NCI-H2196 treated with DMSO at 0.1 percent for 48 hours (cell line): ENCODE results near the gene HYI.
A peak's percentile ranks its signal among the peaks of the same experiment; 100 is the strongest.
"Not testable (repeated sequence)": the region's sequence is repeated elsewhere in the genome, so short reads cannot be mapped to it uniquely, and the experiment has no call there.

Experiments
- DNase-seq: peaks from one replicate; lab custom pipeline; 2025; ENCODE audit not compliant: unreplicated experiment; lab: John Stamatoyannopoulos, UW

Gene HYI

DNA sequence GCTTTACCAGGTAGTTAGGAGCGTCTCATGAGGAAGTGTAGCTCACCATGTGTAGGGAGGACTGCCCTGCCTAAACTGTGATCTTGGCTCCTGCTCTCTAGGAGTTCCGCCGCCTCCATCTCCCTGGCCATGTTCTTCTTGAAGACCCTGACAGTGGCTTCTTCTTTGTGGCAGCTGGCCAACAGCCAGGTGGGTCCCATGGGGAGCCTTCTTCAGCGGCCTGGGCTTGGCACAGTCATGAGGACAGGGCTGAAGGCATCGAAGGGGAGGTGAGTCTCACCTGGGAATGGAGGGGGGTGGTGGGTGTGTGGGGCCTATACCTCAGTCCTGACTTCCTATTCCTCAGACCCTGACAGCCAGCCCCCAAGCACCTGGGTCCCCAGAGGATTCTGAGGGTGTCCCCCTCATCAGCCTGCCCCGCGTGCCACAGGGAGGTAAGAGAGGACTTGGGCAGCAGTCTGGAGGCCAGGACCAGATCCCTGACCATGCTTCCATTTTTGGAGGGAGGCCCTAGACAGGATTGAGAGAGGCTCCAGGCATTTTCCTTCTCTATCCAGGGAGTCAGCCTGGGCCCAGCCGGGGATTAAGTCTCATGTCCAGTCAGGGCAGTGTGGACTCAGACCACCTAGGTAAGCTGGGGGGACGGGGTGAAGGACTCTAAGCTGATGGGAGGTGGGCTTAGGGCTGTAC lies 21.4 kb downstream of the HYI start:
- no peak for DNase-seq

DNA sequence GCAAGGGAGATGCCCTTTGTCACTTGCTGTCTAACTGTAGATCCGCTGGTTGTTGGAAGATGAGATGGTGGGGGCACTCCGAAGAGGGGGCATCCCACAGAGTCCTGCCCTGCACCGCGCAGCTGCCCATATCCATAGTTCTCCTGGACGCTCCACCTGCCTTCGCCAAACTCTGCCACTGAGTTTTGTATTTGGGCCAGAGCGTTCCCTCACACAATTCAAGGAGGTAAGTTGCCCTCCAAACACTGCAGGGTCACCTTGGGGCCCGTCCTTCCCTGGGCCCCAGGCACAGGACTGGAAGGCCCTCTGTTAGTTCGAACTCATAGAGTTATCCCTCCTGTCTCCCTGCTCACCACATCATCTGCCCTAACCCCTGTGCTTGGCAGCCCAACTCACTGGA lies 22.1 kb downstream of the HYI start:
- DNase-seq = no peak

DNA sequence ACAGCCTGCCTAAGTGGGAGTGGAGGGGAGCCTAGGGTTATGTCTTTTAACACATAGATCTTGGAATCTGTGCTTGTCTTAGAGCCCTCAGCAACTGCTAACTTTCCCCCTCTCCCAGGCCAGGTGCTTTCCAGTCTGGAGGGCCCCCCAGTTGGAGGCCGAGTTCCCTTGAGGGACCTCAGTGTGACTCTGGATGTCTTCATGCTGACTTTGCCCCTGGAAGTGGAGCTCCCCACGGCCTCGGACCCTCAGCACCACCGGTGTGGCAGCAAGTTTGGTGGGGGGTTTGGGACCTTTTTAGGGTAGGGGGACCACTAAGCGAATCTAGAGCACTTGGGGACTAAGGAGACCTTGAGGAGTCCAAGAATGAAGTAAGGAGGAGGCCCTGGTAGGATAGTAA lies 22.9 kb downstream of the HYI start:
- DNase-seq = no peak

DNA sequence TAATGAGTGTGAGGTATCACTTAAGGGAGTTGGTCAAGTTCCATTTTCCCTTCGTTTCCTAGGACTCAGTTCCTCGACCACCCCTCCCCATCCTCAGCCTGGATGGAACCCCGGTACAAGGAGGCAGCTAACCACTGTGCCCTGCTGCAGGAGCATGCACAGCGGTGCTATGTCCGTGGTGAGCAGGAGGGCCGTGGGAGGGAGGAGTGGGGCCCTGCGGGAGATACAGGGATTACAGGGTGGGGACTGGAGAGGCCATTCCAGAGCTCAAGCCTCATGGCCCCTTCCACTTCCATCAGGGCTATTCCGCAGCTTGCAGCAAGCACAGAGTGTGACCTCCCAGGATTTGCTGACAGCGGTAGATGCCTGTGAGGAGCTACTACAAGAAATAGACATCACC lies 25.8 kb downstream of the HYI start:
- DNase-seq = no peak

DNA sequence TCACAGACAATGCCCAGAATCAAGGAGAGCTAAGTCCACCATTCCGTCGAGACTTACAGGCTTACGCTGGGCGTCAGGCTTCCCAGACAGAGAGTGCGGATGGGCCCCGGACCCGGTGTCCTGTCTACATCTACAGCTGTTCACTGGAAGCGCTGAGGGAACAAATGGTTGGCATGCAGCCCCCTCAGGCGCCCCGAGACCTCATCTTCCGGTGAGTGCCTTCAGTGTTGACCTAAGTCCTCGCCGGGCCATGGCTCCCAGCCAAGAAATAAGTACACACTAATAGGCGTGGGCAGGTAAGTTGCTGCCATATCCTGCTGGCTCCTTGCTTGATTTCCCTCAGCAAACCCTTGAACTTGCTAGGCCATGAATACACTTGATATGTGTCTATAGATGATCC lies 26.2 kb downstream of the HYI start:
- no peak for DNase-seq

DNA sequence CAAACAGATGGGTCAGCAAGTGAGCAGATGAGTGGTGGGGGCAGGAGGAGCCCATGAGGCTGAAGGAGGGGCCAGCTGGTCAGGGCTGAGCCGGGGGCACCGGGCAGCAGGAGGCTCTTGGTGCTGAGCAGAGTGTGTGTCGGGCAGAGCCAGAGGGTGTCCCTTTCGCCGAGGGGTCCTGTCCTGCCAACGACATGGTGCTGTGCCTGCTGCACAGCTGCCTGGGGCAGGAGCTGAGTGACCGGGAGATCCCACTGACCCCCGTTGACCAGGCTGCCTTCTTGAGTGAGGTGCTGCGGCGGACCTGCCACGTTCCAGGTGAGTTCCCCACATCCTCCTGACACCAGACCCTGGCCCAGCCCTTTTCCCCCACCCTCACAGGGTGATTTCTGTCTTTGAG lies 27.5 kb downstream of the HYI start:
- DNase-seq = no peak

DNA sequence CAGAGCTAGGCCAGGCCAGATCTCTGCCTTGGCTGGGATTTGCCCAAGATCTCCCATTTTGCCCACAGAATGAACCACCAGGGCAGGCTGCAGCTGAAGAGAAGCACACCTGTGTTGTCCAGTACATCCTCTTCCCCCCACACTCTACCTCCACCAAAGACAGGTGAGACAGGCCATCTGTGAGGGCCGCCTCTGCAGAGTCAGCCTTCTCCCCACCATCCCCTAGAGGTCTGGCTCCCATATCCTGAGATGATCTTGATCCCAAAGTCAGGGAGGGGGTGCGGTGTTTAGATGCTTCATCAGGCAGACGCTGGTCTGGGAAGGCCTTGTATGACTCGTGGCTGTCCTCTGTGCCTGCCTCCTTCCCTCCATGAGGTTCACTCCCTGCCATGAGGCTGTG lies 28.7 kb downstream of the HYI start:
- DNase-seq = no peak

DNA sequence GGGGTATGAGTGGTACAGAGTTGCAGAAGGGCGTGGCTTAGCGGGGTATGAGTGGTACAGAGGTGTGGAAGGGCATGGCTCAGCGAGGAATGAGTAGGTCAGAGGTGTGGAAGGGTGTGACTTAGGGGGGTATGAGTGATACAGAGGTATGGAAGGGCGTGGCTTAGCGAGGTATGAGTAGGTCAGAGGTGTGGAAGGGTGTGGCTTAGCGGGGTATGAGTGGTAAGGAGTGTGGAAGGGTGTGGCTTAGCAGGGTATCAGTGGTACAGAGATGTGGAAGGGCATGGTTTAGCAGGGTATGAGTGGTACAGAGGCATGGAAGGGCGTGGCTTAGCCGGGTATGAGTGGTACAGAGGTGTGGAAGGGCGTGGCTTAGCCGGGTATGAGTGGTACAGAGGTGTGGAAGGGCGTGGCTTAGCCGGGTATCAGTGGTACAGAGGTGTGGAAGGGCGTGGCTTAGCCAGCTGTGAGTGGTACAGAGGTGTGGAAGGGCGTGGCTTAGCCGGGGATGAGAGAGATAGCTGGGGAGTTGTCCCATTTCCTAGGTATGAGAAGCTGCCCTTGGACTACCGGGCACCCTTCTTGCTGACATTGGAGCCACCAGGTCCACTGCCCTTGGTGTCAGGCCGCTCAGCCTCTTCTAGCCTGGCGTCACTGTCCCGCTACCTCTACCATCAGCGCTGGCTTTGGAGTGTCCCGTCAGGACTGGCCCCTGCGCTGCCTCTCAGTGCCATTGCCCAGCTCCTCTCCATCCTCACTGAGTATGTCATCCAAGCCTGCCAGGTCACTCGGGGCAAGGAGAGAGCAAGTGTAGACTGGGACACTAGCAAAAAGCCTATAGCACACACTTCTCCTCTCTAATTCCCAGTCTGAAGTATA lies 29.8 kb downstream of the HYI start:
- DNase-seq = no peak

DNA sequence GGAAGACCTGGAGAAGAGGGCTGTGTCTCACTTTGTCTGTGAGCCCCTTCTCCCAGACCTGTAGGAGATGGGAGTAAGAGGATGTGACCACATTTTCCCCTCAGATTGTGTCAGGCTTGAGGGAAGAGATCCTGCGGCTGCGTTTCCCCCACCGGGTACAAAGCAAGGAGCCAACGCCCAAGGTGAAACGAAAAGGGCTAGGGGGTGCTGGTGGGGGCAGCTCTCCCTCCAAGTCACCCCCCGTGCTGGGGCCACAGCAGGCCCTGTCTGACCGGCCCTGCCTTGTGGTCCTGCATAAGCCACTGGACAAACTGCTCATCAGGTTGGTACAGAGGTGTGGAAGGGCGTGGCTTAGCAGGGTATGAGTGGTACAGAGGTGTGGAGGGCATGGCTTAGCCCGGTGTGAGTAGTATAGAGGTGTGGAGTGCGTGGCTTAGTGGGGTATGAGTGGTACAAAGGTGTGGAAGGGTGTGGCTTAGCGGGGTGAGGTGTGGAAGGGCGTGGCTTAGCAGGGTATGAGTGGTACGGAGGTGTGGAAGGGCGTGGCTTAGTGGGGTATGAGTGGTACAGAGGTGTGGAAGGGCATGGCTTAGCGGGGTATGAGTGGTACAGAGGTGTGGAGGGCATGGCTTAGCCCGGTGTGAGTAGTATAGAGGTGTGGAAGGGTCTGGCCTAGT lies 30.6 kb downstream of the HYI start:
- no peak for DNase-seq

DNA sequence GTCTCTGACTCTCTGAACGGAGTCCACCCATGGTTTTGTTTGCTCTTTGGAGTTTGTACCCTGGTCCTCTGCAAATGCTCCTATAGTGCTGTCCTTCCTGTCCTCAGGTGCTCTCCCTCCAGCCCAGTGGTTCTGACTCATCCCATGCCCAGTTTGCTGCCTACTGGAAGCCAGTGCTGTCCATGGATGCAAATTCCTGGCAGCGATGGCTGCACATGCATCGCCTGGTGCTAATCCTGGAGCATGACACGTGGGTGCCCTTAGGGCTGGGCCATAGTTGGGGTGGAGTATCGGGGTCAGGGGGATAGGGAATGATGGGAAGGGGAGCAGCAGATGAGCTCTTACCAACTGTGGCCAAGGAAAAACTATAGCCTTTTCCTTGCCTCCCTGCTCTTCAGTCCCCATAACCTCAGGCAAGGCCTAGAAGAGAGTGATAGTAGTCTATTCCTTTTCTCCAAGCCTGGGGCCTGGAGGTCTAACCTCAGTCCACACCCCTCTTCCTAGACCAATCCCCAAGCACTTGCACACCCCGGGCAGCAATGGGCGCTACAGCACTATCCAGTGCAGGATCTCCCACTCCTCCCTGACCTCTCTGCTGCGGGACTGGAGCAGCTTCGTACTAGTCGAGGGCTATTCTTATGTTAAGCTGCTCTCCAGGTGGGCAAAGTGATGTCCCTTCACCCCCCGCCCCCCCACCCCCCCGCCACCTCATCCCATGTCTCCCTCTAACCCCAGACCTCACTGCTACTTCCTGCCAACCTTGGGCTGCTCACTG lies 31.6 kb downstream of the HYI start:
- DNase-seq = no peak

DNA sequence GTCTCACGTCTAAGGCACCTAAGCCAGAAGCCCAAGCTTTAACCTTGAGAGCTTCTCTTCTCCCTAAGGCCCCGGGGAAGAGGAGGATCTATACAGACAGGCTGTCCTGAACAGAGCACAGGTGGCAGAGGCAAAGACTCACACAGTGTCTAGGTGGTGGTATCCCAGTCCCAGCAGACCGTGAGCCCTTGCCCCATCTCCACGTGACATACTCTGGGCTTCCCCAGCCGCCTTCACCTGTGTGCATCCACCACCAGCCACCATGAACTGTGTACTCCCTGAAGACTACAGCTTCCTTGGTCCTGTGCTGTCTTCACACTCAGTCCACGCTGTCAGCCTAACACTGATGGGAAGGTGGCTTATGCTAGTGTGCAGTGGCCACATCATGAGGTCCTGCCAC lies 32.3 kb downstream of the HYI start:
- DNase-seq = no peak

DNA sequence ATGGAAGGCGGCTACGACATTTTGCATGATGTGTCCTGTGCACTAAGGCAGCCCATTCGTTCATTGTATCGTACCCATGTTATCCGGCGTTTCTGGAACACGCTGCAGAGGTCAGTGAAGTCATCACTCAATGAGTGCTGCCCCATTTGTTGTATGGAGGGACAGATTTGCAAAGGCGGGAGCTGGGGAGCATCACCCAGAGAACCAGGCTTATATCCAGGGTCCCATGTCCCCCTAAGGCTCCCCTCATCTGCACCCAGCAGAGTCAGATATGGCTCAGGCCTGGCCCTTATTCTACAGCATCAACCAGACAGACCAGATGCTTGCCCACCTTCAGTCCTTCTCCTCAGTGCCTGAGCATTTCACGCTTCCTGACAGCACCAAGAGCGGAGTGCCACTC lies 32.9 kb downstream of the HYI start:
- DNase-seq = no peak

DNA sequence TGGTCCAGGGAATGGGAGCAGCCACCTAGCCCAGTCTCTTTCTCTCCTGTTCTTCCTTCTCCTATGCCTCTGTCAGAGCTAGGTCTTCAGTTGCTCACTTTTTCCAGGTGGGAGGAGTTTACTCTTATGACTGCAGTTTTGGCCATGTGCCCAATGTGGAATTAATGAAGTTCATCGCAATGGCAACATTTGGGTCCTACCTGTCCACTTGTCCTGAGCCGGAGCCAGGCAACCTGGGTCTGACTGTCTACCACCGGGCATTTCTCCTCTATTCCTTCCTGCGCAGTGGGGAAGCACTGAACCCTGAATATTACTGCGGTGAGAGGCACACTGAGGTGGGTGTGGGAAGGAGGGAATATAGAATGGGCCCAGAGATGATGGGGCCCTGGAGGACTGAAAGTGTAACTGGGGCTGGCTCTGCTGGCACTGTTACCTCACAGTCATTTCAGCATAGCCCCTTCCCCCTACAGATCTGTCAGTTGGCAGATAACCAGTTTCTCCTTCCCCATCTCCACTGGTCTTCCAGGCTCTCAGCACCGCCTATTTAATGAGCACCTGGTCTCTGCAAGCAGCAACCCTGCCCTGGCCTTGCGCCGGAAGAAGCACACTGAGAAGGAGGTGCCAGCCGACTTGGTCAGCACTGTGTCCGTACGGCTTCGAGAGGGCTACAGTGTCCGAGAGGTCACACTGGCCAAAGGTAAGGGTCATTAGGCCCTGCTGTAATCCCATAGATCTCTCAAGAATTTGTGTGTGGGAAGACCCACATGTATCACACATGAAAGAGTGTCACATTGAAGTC lies 33.9 kb downstream of the HYI start:
- no peak for DNase-seq

DNA sequence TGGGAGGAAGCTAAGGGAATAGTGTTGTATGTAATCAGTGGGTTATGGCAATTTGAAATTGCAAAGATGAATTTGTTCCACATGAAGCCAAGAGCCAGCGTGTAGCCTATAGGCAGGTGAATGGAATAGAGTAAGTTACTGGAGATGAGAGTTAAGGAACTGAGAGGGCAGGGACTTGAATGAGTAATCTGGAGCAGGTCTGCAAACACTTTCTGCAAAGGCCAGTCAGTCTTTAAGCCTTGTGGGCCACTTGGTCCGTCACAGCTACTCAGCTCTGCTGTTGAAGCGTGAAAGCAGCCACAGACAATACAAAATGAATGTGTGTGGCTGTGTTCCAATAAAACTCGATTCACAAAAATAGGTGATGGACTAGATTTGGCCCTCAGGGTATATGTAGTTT lies 34.9 kb downstream of the HYI start:
- DNase-seq = no peak

DNA sequence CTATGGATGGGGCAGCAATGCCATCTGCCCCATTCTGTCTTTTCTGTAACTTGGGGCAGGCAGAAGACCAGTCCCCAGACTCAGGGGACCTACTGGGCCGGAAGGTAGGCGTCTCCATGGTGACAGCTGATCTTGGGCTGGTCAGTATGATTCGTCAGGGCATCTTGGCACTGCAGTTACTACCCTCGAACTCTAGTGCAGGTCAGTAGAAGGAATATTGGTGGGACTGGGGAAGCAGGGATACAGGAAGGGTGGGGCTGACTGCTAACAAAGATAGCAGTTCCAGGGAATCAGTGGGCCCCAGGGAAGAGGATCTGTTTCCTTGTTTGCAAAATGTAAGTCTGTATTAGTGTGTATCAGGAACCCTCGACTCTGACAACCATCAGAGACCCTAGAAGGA lies 37.8 kb downstream of the HYI start:
- no peak for DNase-seq

DNA sequence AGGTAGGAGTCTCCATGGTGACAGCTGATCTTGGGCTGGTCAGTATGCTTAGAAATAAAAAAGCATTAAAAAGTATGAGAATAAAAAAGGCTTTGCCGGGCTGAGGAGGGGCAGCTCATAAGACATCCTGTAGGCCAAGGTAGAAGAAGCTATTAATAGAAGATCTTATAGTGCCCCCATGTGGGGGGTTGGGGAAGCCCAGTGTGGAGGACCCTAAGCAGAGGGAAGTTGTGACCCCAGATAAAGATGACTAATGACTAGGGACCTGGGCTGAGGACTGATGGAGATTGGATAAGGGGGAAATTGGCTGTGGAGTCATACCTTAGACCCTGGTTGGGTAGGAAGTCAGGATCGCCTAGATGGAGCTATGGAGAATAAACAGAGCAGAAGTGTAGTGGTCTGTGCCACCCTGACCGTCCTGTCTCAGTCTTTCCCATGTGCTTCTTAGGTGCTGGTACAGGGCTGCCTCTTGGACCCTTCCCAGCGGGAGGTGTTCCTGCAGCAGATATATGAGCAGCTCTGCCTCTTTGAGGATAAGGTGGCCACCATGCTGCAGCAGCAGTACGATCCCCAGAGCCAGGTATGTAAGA lies 39.0 kb downstream of the HYI start:
- peak; percentile 45 for DNase-seq

DNA sequence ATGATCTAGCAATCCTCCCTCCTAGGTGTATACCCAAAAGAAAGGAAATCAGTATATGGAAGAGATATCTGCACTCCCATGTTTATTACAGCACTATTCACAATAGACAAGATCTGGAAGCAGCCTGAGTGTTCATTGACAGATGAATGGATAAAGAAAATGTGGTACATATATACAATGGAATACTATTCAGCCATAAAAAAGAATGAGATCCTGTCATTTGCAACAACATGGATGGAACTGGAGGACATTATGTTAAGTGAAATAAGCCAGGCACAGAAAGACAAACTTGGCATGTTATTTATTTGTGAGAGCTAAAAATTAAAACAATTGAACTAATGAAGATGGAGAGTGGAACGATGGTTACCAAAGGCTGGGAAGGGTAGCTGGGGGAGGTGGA lies 40.3 kb downstream of the HYI start:
- not testable (repeated sequence) for DNase-seq

DNA sequence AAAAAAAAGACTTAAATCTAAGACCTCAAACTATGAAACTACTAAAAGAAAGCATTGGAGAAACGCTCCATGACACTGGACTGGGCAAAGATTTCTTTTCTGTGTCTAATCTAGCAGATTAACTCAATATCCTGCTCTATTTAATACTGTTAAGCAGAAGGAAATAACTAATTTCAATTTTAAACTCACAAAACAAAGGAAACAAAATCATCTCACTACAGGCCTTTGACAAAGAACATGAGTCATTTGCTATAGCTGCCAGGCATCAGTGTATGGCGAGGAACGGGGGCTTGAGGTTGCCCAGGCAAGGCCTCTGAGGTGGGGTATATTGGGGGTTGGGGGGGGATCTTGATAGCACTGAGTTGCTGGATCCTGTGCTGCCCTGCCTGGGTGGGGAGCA lies 43.2 kb downstream of the HYI start:
- DNase-seq = no peak

DNA sequence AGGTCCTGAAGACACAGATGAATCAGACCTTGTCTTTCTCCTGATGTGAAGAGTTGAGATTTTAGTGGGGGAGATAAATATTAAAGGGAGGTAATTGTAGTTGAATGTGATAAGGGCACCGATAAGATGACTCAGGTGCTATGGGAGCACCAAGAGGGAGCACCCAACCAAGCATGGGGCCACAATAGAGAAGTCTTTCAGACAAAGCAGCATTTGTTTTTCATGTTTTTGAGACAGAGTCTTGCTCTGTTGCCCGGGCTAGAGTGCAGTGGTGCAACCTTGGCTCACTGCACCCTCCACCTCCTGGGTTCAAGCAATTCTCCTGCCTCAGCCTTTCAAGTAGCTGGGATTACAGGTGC lies 47.9 kb downstream of the HYI start:
- DNase-seq = no peak

DNA sequence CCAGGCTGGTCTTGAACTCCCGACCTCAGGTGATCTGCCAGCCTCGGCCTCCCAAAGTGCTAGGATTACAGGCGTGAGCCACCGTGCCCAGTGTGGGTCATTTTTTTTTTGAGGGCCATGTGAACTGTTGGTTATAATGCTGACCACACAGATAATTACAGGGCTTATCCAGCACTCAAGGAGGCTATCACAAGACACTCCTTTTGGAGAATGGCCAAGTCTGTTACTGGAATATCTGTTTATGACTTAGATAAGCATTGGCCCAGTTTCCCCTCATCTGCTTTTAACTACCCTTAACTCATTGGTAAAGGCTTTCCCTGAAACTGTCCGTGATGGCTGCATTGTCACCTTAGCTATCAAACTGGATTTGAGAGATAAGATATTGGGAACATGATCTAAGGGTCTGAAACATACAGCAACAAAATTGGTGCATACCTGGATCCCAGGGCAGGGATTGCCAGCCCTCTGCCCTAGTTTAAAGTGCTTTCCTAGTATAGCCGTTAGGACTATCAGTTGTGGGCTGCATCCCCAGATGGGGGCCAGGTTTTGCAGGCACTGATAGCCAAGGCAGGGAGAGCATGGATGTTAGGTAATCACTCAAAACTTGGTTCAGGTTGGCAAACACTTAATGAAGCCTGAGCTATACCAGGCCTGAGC lies 48.4 kb downstream of the HYI start:
- peak; percentile 43 for DNase-seq
